Stimulated activated CD8-positive, alpha-beta memory T cell treated with anti-CD3 and anti-CD28 coated beads, Interleukin-12 subunit alpha, Interleukin-12 subunit beta, amount 100 ng/mL, for 24 hours (primary cell): Measurements from ENCODE around the gene TMEM126B.

ENCODE experiments used
- DNase-seq: peaks from one replicate; pipeline ENCODE4 v3.0.0-alpha.2; 2020; ENCODE audit errors: extremely low read depth

The TMEM126B gene

DNA sequence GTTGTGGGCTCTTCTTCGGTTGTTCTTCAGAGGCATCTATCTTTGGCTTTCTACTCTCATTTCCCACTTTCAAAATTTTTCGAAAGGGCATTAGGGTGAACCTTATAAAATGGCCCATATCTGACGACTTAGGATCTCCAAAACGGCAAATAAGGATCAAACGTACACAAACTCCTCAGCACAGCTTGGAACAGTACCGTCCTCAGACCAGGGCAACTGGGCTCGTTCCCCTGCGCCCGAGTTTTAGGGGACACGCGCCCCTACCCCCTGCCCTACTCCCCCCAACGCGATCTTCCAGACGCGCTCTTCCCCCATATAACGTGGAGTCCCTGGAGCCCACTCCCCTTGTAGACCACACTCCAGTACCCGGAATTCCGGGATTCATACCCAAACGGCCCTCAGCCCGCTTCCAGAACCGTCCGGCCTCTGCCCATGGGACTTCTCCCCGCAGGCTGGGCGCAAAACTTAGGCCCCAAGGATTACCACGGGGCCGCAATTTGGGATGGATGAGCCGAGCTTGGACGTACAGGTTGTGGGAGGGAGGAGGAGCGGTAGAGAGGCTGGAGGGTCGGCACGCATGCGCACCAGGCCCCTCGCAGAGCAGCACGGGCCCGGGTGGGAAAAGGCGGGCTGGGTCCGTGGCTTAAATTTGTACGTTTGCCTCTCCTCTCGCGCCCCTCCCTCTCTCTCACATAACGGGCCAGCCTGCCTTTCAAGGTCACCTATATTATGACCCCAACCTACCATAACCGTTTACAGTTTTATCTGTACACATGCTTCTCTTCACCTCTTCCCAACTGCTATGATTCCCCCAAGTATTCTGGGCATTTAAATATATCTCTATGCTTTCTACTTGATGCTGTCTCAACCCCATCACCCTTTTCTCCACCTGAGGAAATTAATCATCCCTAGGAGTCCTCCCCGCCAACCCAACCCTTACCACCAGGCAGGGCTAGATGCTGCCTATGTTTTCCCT, 54.2 kb downstream of the TMEM126B start:
- peak; percentile 37 for DNase-seq

DNA sequence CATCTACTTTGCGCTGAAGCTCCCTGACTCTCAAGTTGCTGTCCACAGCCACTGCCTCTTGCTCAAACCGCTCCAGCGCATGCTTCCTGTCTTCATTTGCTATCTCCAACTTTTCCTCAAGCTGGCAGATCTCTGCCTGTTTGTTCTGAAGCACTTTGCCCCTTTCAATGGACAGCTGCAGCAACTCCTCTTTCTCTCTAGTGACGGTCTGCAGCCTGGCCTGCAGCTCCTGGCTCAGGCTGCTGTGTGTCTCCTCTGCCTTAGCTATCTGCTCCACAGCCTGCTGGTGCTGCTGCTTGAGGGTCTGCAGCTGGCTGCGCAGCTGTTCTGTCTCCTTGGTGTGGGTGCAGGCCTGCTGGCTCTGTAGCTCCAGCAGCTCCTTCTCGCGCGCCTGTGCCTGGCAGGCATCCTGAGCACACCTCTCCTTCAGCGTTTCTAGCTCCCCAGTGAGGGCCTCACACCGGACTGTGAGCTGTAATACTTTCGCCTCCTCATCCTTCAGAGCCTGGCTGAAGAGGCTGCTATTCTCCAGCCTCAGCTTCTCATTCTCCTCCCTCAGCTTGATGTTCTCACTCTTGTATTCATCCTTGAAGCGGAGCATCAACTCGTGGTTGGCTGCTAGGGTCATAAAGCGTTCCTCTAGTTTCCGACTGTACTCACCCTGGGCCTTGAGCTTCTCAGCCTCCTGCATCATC, 56.9 kb downstream of the TMEM126B start:
- DNase-seq, result no peak

GRCh38 chr11:85685820-85686459, 57.5 kb downstream of the TMEM126B start, which contains the start of gene CCDC89:
TSS of gene CCDC89 (minus strand) at chr11:85686195. CDS start at chr11:85686130, 65 bp downstream.
- no peak for DNase-seq
